ENCODE results near the gene DNTT.

Gene DNTT

GRCh38 chr10:96341219-96342182, 37.3 kb downstream of the DNTT start:
- Histone ChIP-seq H2AFZ (ENCODE audit: low read depth, low read length) (no peak overlapping the region), H3K9ac (ENCODE audit: low read length) (no peak overlapping the region)
- TF ChIP-seq, protein P1, sequence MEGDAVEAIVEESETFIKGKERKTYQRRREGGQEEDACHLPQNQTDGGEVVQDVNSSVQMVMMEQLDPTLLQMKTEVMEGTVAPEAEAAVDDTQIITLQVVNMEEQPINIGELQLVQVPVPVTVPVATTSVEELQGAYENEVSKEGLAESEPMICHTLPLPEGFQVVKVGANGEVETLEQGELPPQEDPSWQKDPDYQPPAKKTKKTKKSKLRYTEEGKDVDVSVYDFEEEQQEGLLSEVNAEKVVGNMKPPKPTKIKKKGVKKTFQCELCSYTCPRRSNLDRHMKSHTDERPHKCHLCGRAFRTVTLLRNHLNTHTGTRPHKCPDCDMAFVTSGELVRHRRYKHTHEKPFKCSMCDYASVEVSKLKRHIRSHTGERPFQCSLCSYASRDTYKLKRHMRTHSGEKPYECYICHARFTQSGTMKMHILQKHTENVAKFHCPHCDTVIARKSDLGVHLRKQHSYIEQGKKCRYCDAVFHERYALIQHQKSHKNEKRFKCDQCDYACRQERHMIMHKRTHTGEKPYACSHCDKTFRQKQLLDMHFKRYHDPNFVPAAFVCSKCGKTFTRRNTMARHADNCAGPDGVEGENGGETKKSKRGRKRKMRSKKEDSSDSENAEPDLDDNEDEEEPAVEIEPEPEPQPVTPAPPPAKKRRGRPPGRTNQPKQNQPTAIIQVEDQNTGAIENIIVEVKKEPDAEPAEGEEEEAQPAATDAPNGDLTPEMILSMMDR (IDR thresholded peaks at IDR 0.05; ENCODE audit: low read depth, low read length): no peak
- TF ChIP-seq EZH2phosphoT487 (IDR thresholded peaks at IDR 0.05; ENCODE audit: low read depth): no peak

GRCh38 chr10:96342402-96342801, 38.2 kb downstream of the DNTT start:
- peaks cover 26% of the 10 kb centered on the region for H3K4me1 ChIP-seq (ENCODE audit: low read length)
- no peaks in the 10 kb centered on the region for H3K36me3 ChIP-seq (replicated peaks; ENCODE audit: low read depth, low read length)

More at GRCh38 chr10:96341219-96342182, 37.3 kb downstream of the DNTT start:
- Histone ChIP-seq H3K4me3 (ENCODE audit: low read length) (no peak overlapping the region), H4K20me1 (ENCODE audit: insufficient read depth, low read length) (no peaks in the 10 kb centered on the region), H3K79me2 (ENCODE audit: low read length) (no peaks in the 10 kb centered on the region), H3K27ac (ENCODE audit: low read length) (no peak overlapping the region), H3K4me2 (ENCODE audit: low read length) (no peak overlapping the region), H3K4me1 (ENCODE audit: low read length) (peaks cover 26% of the 10 kb centered on the region), H3K9me3 (ENCODE audit: insufficient read depth, low read length) (peaks cover 10% of the 10 kb centered on the region; the same call in 1 of the 2 replicates), H3K27me3 (ENCODE audit: low read depth, low read length) (peaks cover 11% of the 10 kb centered on the region), H3K36me3 (replicated peaks; ENCODE audit: low read depth, low read length) (no peaks in the 10 kb centered on the region)

DNA sequence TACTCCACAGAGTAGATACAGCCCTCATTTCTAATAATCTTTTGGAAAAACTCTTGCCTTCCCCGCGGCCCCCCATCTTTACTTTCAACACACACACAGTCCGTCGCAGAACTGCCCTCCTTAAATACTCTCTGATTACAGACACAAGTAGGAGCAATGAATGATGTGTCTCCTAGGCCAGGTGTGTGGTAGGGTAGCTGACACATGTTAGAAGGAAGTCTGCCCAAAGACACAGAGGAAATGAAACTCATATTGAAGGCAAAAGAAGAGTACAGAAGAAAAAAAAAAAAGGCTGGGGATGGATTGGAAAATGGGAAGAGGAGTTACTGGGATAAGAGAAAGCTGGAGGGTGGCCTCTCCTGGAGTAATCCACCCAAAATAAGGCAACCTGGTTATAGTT, 39.9 kb downstream of the DNTT start:
- TF ChIP-seq, protein P1 (IDR thresholded peaks at IDR 0.05; ENCODE audit: low read depth, low read length): no peak
- TF ChIP-seq EZH2phosphoT487 (IDR thresholded peaks at IDR 0.05; ENCODE audit: low read depth): no peak
- no peak overlapping the region for H3K9ac ChIP-seq (ENCODE audit: low read length)
- H4K20me1 ChIP-seq (ENCODE audit: insufficient read depth, low read length): no peaks in the 10 kb centered on the region
- no peak overlapping the region for H3K4me2 ChIP-seq (ENCODE audit: low read length)
- H3K4me1 ChIP-seq (ENCODE audit: low read length): peaks cover 26% of the 10 kb centered on the region
- no peak overlapping the region for H3K27ac ChIP-seq (ENCODE audit: low read length)
- H2AFZ ChIP-seq (ENCODE audit: low read depth, low read length): no peak overlapping the region
- H3K79me2 ChIP-seq (ENCODE audit: low read length): no peaks in the 10 kb centered on the region
- H3K36me3 ChIP-seq (replicated peaks; ENCODE audit: low read depth, low read length): no peaks in the 10 kb centered on the region
- H3K4me3 ChIP-seq (ENCODE audit: low read length): no peak overlapping the region
- H3K27me3 ChIP-seq (ENCODE audit: low read depth, low read length): no peaks in the 10 kb centered on the region
- H3K9me3 ChIP-seq (ENCODE audit: insufficient read depth, low read length): peaks cover 10% of the 10 kb centered on the region; the same call in 1 of the 2 replicates

More at GRCh38 chr10:96342402-96342801, 38.2 kb downstream of the DNTT start:
- H4K20me1 ChIP-seq (ENCODE audit: insufficient read depth, low read length): no peaks in the 10 kb centered on the region
- no peak overlapping the region for H2AFZ ChIP-seq (ENCODE audit: low read depth, low read length)
- H3K4me3 ChIP-seq (ENCODE audit: low read length): no peak overlapping the region
- no peak overlapping the region for H3K27ac ChIP-seq (ENCODE audit: low read length)
- H3K9me3 ChIP-seq (ENCODE audit: insufficient read depth, low read length): peaks cover 10% of the 10 kb centered on the region; the same call in 1 of the 2 replicates
- H3K79me2 ChIP-seq (ENCODE audit: low read length): no peaks in the 10 kb centered on the region
- H3K27me3 ChIP-seq (ENCODE audit: low read depth, low read length): peaks cover 11% of the 10 kb centered on the region
- TF ChIP-seq EZH2phosphoT487 (IDR thresholded peaks at IDR 0.05; ENCODE audit: low read depth): no peak
- TF ChIP-seq, protein P1 (IDR thresholded peaks at IDR 0.05; ENCODE audit: low read depth, low read length): no peak
- no peak overlapping the region for H3K9ac ChIP-seq (ENCODE audit: low read length)
- no peak overlapping the region for H3K4me2 ChIP-seq (ENCODE audit: low read length)

GRCh38 chr10:96345222-96345621, 41.0 kb downstream of the DNTT start:
- H3K9me3 ChIP-seq (ENCODE audit: insufficient read depth, low read length): peaks cover 10% of the 10 kb centered on the region; the same call in 1 of the 2 replicates
- TF ChIP-seq, protein P1 (IDR thresholded peaks at IDR 0.05; ENCODE audit: low read depth, low read length): no peak
- no peak for TF ChIP-seq EZH2phosphoT487 (IDR thresholded peaks at IDR 0.05; ENCODE audit: low read depth)
- no peak overlapping the region for H3K9ac ChIP-seq (ENCODE audit: low read length)
- peaks cover 26% of the 10 kb centered on the region for H3K4me1 ChIP-seq (ENCODE audit: low read length)
- no peaks in the 10 kb centered on the region for H3K79me2 ChIP-seq (ENCODE audit: low read length)
- no peaks in the 10 kb centered on the region for H3K27me3 ChIP-seq (ENCODE audit: low read depth, low read length)
- H2AFZ ChIP-seq (ENCODE audit: low read depth, low read length): no peak overlapping the region
- no peak overlapping the region for H3K4me2 ChIP-seq (ENCODE audit: low read length)
- H3K27ac ChIP-seq (ENCODE audit: low read length): no peak overlapping the region
- H3K36me3 ChIP-seq (replicated peaks; ENCODE audit: low read depth, low read length): no peaks in the 10 kb centered on the region
- no peaks in the 10 kb centered on the region for H4K20me1 ChIP-seq (ENCODE audit: insufficient read depth, low read length)
- H3K4me3 ChIP-seq (ENCODE audit: low read length): no peak overlapping the region
